Liver (tissue), 3 donors: ENCODE measurements around the gene ABCB1.

ENCODE experiments used
- ATF3 ChIP-seq: IDR thresholded peaks from 2 replicates; pipeline ENCODE4 v1.6.1; 2016; ENCODE audit warnings: antibody characterized with exemption
- CTCF ChIP-seq: fragments of 150-350 bp; IDR thresholded peaks from 2 replicates; pipeline ENCODE4 v1.5.1; 2017; ENCODE audit warnings: improper control_type of control experiment, low read depth, low read length; ENCODE audit not compliant: missing input control
- EGR1 ChIP-seq, 2 donors: IDR thresholded peaks; 2 replicates each; pipeline ENCODE4 v1.6.1; 2016 to 2018; ENCODE audit warnings: antibody characterized with exemption in 2 of 2, low read depth in 2 of 2
- GABPA ChIP-seq, 2 donors: IDR thresholded peaks in 1 of 2; conservative IDR thresholded peaks in 1 of 2; 2 replicates each; pipeline ENCODE4 v1.6.1; 2016; ENCODE audit warnings: antibody characterized with exemption in 2 of 2, mild to moderate bottlenecking in 1 of 2, moderate library complexity in 1 of 2
- HNF4A ChIP-seq, 2 donors: conservative IDR thresholded peaks; 2 replicates each; pipeline ENCODE4 v1.6.1; 2016; ENCODE audit warnings: antibody characterized with exemption in 2 of 2, mild to moderate bottlenecking in 2 of 2
- JUND ChIP-seq, 2 donors: IDR thresholded peaks; 2 replicates each; pipeline ENCODE4 v1.6.1; 2016; ENCODE audit warnings: antibody characterized with exemption in 2 of 2
- MAX ChIP-seq: IDR thresholded peaks from 2 replicates; pipeline ENCODE4 v1.6.1; 2016; ENCODE audit warnings: antibody characterized with exemption
- RAD21 ChIP-seq, 2 donors: IDR thresholded peaks; 2 replicates each; pipeline ENCODE4 v1.6.1; 2016; ENCODE audit warnings: antibody characterized with exemption in 2 of 2, mild to moderate bottlenecking in 2 of 2
- REST ChIP-seq: IDR thresholded peaks from 2 replicates; pipeline ENCODE4 v1.6.1; 2016; ENCODE audit warnings: antibody characterized with exemption, mild to moderate bottlenecking
- TAF1 ChIP-seq: conservative IDR thresholded peaks from 2 replicates; pipeline ENCODE4 v1.6.1; 2016; ENCODE audit warnings: antibody characterized with exemption, mild to moderate bottlenecking
- YY1 ChIP-seq: IDR thresholded peaks from 2 replicates; pipeline ENCODE4 v1.6.1; 2016; ENCODE audit warnings: antibody characterized with exemption, mild to moderate bottlenecking
- TF ChIP-seq, protein P1 (sequence below): IDR thresholded peaks from 2 replicates; pipeline ENCODE4 v1.6.1; 2016; ENCODE audit warnings: antibody characterized with exemption
- donor health status: healthy.
- donor health status: healthy.

DNA sequence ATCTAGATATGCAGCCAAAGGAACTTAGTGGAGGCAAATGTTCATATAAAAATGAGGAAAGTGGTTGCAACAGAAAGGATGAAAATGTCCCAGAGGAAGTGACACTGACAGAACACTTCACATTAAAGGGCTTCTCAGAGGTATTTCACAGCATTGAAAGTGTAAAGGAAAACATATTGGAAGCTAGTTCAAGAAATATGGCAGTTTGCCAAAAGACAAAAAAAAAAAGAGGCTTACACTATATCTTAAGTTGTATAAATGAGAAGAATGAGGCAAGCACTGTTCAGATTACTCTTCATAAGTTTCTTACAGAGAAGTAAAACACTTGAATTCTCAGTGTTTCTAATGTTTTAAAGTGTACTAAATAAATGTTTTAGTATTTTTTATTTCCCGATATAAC is 47.6 kb upstream of the ABCB1 start:
- TF ChIP-seq CTCF (no peak), RAD21 (IDR thresholded peaks at IDR 0.05) (no peak), MAX (no peak), YY1 (no peak), JUND (IDR thresholded peaks at IDR 0.05) (no peak), REST (no peak), TAF1 (no peak), ATF3 (no peak), GABPA (IDR thresholded peaks at IDR 0.05 in 1 of 2, conservative IDR thresholded peaks at IDR 0.05 in 1 of 2) (no peak), EGR1 (IDR thresholded peaks at IDR 0.05; ENCODE audit: low read depth in 2 of 2) (no peak), HNF4A (conservative IDR thresholded peaks at IDR 0.05) (no peak)
- TF ChIP-seq, protein P1, sequence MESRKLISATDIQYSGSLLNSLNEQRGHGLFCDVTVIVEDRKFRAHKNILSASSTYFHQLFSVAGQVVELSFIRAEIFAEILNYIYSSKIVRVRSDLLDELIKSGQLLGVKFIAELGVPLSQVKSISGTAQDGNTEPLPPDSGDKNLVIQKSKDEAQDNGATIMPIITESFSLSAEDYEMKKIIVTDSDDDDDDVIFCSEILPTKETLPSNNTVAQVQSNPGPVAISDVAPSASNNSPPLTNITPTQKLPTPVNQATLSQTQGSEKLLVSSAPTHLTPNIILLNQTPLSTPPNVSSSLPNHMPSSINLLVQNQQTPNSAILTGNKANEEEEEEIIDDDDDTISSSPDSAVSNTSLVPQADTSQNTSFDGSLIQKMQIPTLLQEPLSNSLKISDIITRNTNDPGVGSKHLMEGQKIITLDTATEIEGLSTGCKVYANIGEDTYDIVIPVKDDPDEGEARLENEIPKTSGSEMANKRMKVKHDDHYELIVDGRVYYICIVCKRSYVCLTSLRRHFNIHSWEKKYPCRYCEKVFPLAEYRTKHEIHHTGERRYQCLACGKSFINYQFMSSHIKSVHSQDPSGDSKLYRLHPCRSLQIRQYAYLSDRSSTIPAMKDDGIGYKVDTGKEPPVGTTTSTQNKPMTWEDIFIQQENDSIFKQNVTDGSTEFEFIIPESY: no peak
